Measurements from ENCODE around the gene DTD1. TPM values are rescaled to one million over a fixed set of nuclear protein-coding genes. Genes with fewer than 3 reads are reported as not detected.
"Not testable (repeated sequence)": the region's sequence is repeated elsewhere in the genome, so short reads cannot be mapped to it uniquely, and the experiment has no call there.

Gene DTD1
- total RNA-seq, 2 experiments from 2014 or later = 46.4 to 47.1 TPM

- peaks cover 12% of the 10 kb centered on the region for H3K4me1 Mint-ChIP-seq (ENCODE audit: low read depth)
- no peak for DNase-seq
- no peaks in the 10 kb centered on the region for H3K9me3 Mint-ChIP-seq
- no peak overlapping the region for H3K27ac Mint-ChIP-seq
- H3K36me3 Mint-ChIP-seq (ENCODE audit: low read depth) = peaks cover 10% of the 10 kb centered on the region
- H3K4me3 Mint-ChIP-seq = no peak overlapping the region
- H3K27me3 Mint-ChIP-seq (ENCODE audit: low read depth) = no peaks in the 10 kb centered on the region
- CTCF ChIA-PET = no interaction called here
- intact Hi-C loops (cut with micrococcal nuclease) = no loop called here
Observed at GRCh38 chr20:18739751-18740166, 151.9 kb downstream of the DTD1 start.

DNA sequence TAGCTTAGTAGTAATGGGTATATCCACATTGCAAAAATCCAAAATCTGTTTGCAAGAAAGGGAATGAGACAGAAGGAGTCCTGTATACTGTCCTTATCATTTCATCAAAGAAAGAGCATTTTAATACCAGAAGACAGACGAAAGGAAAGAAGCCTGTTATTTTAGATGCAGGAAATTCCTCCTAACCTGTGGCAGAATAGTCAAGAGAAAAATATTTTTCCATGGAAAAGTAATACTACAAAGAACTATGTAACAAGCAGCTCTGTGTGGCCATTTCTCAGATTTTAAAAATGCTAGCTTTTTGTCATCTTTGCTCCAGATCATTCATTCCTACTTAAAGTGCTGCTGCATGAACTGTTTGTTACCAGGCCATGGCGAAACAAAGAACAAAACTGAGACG is 152.9 kb downstream of the DTD1 start:
- CTCF ChIA-PET = no interaction called here
- intact Hi-C loops (cut with micrococcal nuclease) = no loop called here
- H3K4me3 Mint-ChIP-seq = no peak overlapping the region
- no peaks in the 10 kb centered on the region for H3K27me3 Mint-ChIP-seq (ENCODE audit: low read depth)
- peaks cover 15% of the 10 kb centered on the region for H3K36me3 Mint-ChIP-seq (ENCODE audit: low read depth)
- no peaks in the 10 kb centered on the region for H3K9me3 Mint-ChIP-seq
- no peak overlapping the region for H3K27ac Mint-ChIP-seq
- DNase-seq = no peak
- H3K4me1 Mint-ChIP-seq (ENCODE audit: low read depth) = peaks cover 12% of the 10 kb centered on the region

DNA sequence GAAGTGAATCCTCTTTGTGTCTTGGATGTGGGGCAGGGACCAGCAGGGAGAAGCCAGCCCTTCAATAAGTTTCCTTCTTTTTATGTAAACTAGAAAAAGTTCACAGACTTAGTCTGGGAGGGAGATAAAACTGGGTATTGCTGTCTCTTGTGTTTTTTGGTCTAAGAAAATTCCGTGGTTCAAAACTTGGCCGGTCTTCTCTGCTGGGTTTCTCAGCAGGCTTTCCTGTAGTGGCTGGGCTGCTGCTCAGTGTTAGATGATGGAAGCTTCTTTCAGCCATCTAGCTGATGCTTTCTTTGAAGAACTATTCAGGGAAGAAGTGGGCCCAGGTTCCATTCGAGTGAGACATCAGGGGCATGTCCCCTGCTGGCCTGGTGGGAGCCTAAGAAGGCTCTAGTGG is 155.0 kb downstream of the DTD1 start:
- H3K27ac Mint-ChIP-seq = no peak overlapping the region

GRCh38 chr20:18743665-18744440 is 156.0 kb downstream of the DTD1 start:
- CTCF ChIA-PET = interaction anchor here (0.6 to 1.2 kb wide), 2 partner anchors 10 to 1267 kb away, joined by 3 read pairs; no protein-coding TSS in a partner anchor
- Mint-ChIP-seq H3K27me3 (ENCODE audit: low read depth) (no peaks in the 10 kb centered on the region), H3K36me3 (ENCODE audit: low read depth) (peaks cover 17% of the 10 kb centered on the region), H3K4me3 (no peak overlapping the region), H3K27ac (no peak overlapping the region), H3K9me3 (no peaks in the 10 kb centered on the region), H3K4me1 (ENCODE audit: low read depth) (no peaks in the 10 kb centered on the region)
- intact Hi-C loops (cut with micrococcal nuclease) = no loop called here
- no peak for DNase-seq

More for the DNA sequence above, 155.0 kb downstream of the DTD1 start:
- Mint-ChIP-seq H3K36me3 (ENCODE audit: low read depth) (peaks cover 17% of the 10 kb centered on the region), H3K4me1 (ENCODE audit: low read depth) (peaks cover 1% of the 10 kb centered on the region), H3K27me3 (ENCODE audit: low read depth) (no peaks in the 10 kb centered on the region), H3K9me3 (no peaks in the 10 kb centered on the region), H3K4me3 (no peak overlapping the region)
- intact Hi-C loops (cut with micrococcal nuclease) = no loop called here
- DNase-seq = no peak
- CTCF ChIA-PET = no interaction called here

DNA sequence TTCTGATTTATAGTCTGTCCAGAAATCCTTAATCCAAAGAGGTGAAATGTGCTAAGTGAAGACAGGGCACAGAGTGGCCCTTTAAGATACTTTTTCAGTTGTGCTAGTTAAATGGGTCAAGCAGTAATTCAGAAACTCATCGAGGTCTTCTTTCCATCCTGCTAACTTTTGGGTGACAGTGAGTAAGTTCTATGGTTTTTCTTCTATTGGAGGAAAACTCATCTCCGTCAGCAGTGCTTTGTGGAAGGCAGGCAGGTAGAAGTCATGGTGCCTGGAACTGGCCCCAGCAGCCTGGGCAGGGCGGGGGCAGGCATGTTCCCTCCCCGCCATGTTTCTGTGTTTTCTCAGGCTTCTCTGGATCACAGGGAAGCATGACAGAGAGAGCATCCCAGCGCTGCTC is 159.2 kb downstream of the DTD1 start:
- Mint-ChIP-seq H3K9me3 (no peaks in the 10 kb centered on the region), H3K27me3 (ENCODE audit: low read depth) (no peaks in the 10 kb centered on the region), H3K4me3 (no peak overlapping the region), H3K27ac (no peak overlapping the region), H3K36me3 (ENCODE audit: low read depth) (peaks cover 19% of the 10 kb centered on the region), H3K4me1 (ENCODE audit: low read depth) (no peaks in the 10 kb centered on the region)
- intact Hi-C loops (cut with micrococcal nuclease) = no loop called here
- DNase-seq = no peak
- CTCF ChIA-PET = no interaction called here

- peaks cover 17% of the 10 kb centered on the region for H3K36me3 Mint-ChIP-seq (ENCODE audit: low read depth)
- intact Hi-C loops (cut with micrococcal nuclease) = no loop called here
- CTCF ChIA-PET = no interaction called here
- no peaks in the 10 kb centered on the region for H3K4me1 Mint-ChIP-seq (ENCODE audit: low read depth)
- H3K4me3 Mint-ChIP-seq = no peak overlapping the region
- DNase-seq = no peak
- no peaks in the 10 kb centered on the region for H3K27me3 Mint-ChIP-seq (ENCODE audit: low read depth)
- H3K27ac Mint-ChIP-seq = no peak overlapping the region
- no peaks in the 10 kb centered on the region for H3K9me3 Mint-ChIP-seq
Observed at GRCh38 chr20:18748987-18749386, 161.1 kb downstream of the DTD1 start.

DNA sequence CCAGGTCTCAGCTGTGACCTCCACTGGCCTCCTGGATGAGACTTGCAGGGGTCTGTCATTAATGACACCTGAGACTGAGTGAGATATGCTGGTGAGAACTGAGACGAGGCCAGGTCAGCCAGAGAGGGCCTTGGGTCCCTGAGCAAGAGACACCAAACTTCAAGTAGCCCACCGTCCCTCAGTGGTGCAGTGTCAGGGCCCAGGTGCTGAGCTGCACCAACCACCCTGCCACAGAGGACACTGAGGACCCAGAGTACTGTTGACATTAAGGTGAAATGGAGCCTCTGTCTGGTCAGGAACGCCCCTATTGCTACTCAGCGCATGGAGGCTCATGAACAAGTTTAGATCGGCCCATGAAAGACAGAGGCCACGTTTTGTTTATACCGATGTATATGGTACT is 161.7 kb downstream of the DTD1 start:
- no peak for DNase-seq
- intact Hi-C loops (cut with micrococcal nuclease) = no loop called here

GRCh38 chr20:18750735-18751134 is 162.9 kb downstream of the DTD1 start:
- no peaks in the 10 kb centered on the region for H3K4me1 Mint-ChIP-seq (ENCODE audit: low read depth)
- H3K9me3 Mint-ChIP-seq = no peaks in the 10 kb centered on the region
- no peak overlapping the region for H3K27ac Mint-ChIP-seq
- intact Hi-C loops (cut with micrococcal nuclease) = no loop called here
- no peak overlapping the region for H3K4me3 Mint-ChIP-seq
- H3K36me3 Mint-ChIP-seq (ENCODE audit: low read depth) = peaks cover 9% of the 10 kb centered on the region
- DNase-seq = no peak
- CTCF ChIA-PET = interaction anchor here (0.7 kb wide), 1 partner anchor 61 kb away, joined by 3 read pairs; no protein-coding TSS in a partner anchor
- no peaks in the 10 kb centered on the region for H3K27me3 Mint-ChIP-seq (ENCODE audit: low read depth)

More for the DNA sequence above, 161.7 kb downstream of the DTD1 start:
- CTCF ChIA-PET = no interaction called here
- Mint-ChIP-seq H3K4me1 (ENCODE audit: low read depth) (no peaks in the 10 kb centered on the region), H3K36me3 (ENCODE audit: low read depth) (peaks cover 15% of the 10 kb centered on the region), H3K9me3 (no peaks in the 10 kb centered on the region), H3K4me3 (no peak overlapping the region), H3K27ac (no peak overlapping the region), H3K27me3 (ENCODE audit: low read depth) (no peaks in the 10 kb centered on the region)

DNA sequence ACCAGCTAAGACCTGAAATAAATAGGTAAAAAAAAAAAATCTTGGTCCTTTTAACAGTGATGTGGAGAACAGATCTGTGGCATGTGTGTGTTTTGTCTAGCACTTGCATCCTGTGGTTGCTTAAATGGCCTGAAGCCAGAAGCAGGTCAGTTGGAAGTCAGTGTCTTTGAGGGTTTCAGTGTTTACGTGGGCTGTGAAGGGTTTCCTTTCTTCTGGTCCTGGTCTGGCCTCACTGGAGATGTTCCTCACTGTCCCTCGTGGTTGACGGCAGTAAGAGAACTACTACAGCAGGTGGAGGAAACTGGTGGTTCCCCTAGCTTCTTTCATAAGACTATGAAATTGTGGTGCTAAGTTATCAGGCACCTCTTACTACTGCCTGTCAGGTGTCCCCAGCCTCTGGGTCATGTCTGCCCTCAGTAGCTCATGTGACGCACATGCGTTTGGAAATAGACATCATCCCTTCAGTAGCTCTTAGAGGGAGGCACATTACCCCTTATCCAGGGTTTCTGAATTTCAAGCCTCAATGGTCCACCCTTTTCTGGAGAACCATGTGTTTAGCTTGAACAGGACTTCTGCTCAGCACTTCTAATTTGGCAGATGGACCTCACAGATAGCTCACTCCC is 166.3 kb downstream of the DTD1 start:
- no peak for DNase-seq
- CTCF ChIA-PET = interaction anchor here (0.6 to 1.2 kb wide), 3 partner anchors 10 to 875 kb away, joined by 3 read pairs; no protein-coding TSS in a partner anchor
- Mint-ChIP-seq H3K4me1 (ENCODE audit: low read depth) (peaks cover 2% of the 10 kb centered on the region), H3K36me3 (ENCODE audit: low read depth) (peaks cover 13% of the 10 kb centered on the region), H3K9me3 (peaks cover 12% of the 10 kb centered on the region), H3K27ac (no peak overlapping the region), H3K4me3 (no peak overlapping the region), H3K27me3 (ENCODE audit: low read depth) (no peaks in the 10 kb centered on the region)
- intact Hi-C loops (cut with micrococcal nuclease) = no loop called here

- H3K4me3 Mint-ChIP-seq = no peak overlapping the region
- H3K9me3 Mint-ChIP-seq = peaks cover 13% of the 10 kb centered on the region
- peaks cover 14% of the 10 kb centered on the region for H3K36me3 Mint-ChIP-seq (ENCODE audit: low read depth)
- H3K27me3 Mint-ChIP-seq (ENCODE audit: low read depth) = no peaks in the 10 kb centered on the region
- peaks cover 2% of the 10 kb centered on the region for H3K4me1 Mint-ChIP-seq (ENCODE audit: low read depth)
- DNase-seq = no peak
- CTCF ChIA-PET = interaction anchor here (1.2 kb wide), 1 partner anchor 11 kb away, joined by 3 read pairs; no protein-coding TSS in a partner anchor
- intact Hi-C loops (cut with micrococcal nuclease) = no loop called here
- no peak overlapping the region for H3K27ac Mint-ChIP-seq
Observed at GRCh38 chr20:18754653-18755045, 166.8 kb downstream of the DTD1 start.

- H3K4me3 Mint-ChIP-seq; H3K27ac Mint-ChIP-seq; DNase-seq; intact Hi-C loops (cut with micrococcal nuclease); H3K27me3 Mint-ChIP-seq (ENCODE audit: low read depth); CTCF ChIA-PET; H3K4me1 Mint-ChIP-seq (ENCODE audit: low read depth): not testable (repeated sequence)
- H3K9me3 Mint-ChIP-seq = peaks cover 16% of the 10 kb centered on the region
- H3K36me3 Mint-ChIP-seq (ENCODE audit: low read depth) = peaks cover 17% of the 10 kb centered on the region
Observed at GRCh38 chr20:18760852-18761251, 173.0 kb downstream of the DTD1 start.

DNA sequence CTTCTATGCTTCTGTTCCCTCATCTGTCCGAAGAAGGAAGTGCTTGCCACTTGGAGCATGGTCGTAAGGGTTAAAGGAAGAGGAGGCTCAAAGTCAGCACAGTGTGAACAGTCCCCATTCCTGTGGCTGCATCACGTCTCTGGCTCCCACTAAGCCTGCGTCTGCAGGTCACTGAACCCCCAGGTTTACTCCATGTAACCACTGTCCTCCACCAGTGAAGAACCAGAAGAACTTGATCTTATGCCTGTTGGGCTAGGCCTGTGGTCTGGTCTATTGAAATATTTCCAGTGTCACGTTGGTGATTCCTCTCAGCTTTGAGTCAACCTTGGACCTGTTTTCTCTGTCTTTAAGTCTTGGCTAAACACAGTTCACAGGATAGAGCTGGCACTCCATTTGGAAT is 179.8 kb downstream of the DTD1 start:
- Mint-ChIP-seq H3K9me3 (no peaks in the 10 kb centered on the region), H3K4me3 (no peak overlapping the region), H3K27me3 (ENCODE audit: low read depth) (no peaks in the 10 kb centered on the region), H3K4me1 (ENCODE audit: low read depth) (no peaks in the 10 kb centered on the region), H3K36me3 (ENCODE audit: low read depth) (peaks cover 9% of the 10 kb centered on the region), H3K27ac (no peak overlapping the region)
- intact Hi-C loops (cut with micrococcal nuclease) = no loop called here
- CTCF ChIA-PET = no interaction called here
- no peak for DNase-seq

DNA sequence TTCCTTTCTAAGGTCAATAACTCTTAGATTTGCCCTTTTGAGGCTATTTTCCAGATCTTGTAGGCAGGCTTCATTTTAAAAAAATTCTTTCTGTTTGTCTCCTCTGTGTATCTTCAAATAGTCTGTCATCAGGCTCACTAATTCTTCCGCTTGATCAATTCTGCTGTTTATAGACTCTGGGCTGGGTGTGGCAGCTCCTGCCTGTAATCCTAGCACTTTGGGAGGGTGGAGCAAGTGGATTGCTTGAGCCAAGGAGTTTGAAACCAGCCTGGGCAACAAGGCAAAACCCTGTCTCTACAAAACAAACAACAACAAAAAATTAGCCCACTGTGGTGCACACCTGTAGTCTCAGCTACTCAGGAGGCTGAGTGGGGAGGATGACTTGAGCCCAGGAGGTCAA is 185.7 kb downstream of the DTD1 start:
- no peak for DNase-seq
- no peak overlapping the region for H3K27ac Mint-ChIP-seq
- H3K4me3 Mint-ChIP-seq = no peak overlapping the region
- H3K4me1 Mint-ChIP-seq (ENCODE audit: low read depth) = no peaks in the 10 kb centered on the region
- intact Hi-C loops (cut with micrococcal nuclease) = no loop called here
- H3K36me3 Mint-ChIP-seq (ENCODE audit: low read depth) = no peaks in the 10 kb centered on the region
- H3K27me3 Mint-ChIP-seq (ENCODE audit: low read depth) = peaks cover 3% of the 10 kb centered on the region
- CTCF ChIA-PET = no interaction called here
- no peaks in the 10 kb centered on the region for H3K9me3 Mint-ChIP-seq

Measured in activated naive CD4-positive, alpha-beta T cell treated with anti-CD3 and anti-CD28 coated beads for 36 hours (primary cell).